COLO829 (cell line): ENCODE data around the gene GSG1L.
A peak's percentile ranks its signal among the peaks of the same experiment; 100 is the strongest.

ENCODE experiments used
- DNase-seq: peaks from one replicate; pipeline ENCODE4 v3.0.0; 2012; ENCODE audit warnings: low spot score

Gene GSG1L

GRCh38 chr16:27770271-27771196, 293.0 kb downstream of the GSG1L start:
- DNase-seq = no peak

DNA sequence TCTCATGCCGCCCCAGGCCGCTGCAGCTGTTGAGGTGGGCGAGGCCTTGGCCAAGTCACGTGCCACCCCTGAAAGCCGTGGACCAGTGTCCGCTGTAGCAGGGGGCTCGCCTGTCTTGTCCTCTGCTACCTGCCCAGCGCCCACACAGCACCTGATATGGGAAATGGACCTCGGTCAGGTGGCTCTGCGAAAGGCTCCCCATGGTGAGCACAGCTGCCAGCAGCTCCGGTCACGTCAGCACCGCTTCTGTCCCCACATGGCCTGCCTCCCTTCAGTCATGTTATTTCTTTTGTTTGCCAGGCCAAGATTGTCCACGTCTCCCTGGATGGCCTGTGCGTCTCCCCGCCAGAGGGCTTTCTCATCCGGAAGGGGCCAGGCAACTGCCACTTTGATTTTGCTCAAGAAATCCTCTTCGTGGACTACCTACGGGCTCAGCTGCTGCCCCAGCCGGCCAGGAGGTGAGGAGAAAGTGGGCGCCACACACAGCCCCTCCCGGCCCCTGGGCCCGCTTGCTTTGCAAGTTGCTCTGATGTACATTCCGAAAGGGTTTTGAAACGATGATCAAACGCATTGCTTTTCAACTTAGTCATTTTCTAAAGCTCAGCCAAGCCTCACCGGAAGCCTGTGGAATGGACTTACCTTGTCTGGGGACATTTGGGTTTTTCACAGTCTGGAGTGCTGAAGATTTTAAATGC, 293.8 kb downstream of the GSG1L start:
- no peak for DNase-seq

DNA sequence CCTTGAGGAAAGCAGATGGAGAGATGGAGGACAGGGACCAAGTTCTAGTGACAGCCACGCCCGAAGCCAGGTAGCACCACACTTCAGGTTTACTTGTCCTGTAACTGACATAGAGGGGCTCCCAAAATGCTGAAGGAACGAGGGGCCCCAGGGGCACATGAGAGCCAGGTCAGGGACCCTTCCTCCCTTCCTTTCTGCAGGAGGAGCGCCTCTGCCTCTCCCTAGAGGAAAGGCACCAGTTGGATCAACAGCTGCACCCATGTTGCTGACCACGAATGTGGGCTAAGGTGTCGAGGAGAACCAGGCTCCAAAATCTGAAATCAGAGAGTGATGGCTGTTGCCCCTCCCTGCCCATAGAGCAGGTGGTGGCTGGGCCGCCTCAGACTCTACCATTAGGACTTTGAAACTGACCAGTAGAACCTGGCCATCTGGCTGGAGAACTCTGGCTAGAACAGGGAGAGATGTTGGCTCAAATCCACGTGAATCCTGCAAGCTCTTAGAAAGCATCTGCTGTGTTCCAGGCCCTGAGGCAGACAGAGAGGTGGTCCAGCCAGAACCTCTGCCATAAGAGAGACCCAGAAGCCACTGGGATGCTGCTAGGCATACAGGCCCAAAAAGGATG, 294.8 kb downstream of the GSG1L start:
- DNase-seq = no peak

DNA sequence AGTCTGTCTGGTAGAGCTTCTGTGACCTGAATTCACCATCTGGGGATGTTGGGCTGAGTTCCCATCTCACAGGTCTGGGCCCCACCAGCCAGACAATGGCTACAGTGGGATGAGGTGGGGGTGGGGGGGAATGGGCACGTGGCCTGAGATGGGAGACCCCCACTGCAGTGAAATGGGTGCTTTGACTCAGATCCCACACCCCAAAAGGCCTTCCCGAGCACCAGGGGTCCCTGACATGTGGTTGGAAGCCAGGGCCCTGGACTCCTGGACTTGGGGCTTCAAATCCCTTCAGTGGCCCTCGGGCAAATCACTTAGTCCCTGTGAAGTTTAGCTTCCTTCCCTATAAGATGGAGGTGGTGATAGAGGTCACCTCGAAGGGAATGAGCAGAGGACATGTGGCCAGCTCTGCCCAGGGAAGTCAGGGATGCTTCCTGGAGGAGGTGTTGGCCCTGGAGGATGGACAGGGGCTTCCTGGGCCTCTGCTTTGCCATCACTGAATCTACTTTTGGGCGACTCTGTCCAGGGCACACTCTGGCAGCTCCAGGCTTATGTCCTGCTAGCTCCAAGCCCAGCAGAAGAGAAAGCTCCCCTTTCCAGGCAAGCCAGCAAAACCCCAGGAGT, 295.4 kb downstream of the GSG1L start:
- DNase-seq = no peak

GRCh38 chr16:27767081-27767480, 296.4 kb downstream of the GSG1L start:
- no peak for DNase-seq

DNA sequence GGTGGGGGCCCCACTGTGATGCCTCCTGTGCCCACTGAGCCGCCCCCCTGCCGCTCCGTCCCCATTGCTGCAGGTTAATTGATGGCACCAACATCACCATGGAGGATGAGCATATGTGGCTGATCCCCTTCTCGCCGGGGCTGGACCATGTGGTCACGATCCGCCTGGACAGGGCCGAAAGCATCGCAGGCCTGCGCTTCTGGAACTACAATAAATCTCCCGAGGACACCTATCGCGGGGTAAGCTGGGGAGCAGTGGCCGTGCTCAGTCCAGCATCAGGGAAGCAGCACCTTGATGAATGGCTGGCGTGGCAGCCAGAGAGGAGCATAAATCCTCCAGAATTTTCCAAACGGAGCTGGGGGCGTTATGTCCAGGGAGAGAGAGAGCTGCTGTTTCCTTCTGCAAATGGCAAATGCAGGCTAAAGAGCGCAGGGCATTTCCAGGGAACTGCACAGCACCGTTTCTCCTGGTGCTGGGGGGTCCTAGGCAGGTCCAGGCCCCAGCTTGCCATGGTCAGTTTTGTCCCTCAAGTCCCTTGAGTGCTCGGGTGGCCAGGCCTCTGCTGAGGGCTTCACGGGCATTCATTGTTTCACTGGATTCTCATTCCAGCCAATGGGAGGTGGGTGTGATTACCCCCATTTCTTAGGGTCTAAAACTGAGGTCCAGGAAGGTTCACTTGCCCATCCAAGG, 297.1 kb downstream of the GSG1L start:
- DNase-seq = no peak

DNA sequence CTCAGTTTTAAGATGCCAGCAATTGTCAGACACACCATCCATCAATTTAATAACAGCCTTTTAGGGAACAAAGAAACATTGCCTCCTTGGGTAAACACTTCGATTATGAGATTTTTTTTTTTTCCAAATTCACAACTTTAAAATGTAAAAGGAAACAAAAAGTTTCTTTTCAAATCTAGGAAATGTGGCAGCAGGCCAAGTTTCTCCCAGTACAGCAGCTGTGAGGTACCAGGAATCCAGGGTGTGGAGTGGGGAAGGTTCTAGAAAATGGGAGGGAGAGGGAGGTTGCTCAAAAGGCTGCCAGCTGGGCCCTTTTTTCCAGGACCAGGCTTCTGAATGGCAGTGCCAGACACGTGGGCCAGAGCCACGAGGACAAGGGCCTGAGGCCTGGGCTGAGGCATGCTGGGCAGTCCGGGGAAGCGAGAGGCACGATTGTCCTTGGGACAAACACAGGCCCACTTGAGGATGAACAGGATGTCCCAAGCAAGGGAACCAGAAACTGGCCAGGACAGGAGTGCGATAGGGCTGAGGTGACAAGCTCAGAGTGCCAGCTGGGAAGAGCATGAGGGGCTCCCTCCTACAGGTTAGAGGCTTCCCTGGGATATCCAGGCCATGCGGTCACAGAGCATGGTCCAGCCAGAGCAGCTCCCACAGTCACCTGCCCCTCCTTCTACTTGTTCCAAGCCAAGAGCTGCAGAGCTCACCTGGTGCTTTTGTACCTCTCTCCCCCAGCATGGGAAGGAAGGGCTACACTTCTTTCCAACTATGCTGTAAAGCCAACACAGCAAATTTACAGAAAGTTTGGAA, 298.4 kb downstream of the GSG1L start:
- DNase-seq = no peak

- no peak for DNase-seq
Observed at GRCh38 chr16:27764427-27764826, 299.1 kb downstream of the GSG1L start.

DNA sequence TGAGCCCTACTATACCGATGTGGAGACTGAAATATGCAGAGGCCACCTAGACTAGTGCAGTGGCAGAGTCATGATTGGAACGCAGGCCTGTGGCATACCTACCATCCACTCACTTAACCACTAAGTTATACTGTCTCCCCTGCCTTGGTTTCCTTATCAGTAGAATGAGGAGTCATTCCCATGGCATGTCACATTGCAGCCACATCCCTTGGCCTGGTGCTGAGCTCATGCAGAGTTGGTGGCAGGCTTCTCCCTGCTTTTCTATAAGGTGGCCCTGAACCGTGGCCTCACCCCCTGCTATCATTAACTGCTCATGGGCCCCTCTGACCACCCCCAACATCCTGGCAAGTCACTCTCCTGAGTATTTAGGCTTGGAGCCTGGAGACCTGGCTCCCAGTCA, 301.1 kb downstream of the GSG1L start:
- DNase-seq = no peak

DNA sequence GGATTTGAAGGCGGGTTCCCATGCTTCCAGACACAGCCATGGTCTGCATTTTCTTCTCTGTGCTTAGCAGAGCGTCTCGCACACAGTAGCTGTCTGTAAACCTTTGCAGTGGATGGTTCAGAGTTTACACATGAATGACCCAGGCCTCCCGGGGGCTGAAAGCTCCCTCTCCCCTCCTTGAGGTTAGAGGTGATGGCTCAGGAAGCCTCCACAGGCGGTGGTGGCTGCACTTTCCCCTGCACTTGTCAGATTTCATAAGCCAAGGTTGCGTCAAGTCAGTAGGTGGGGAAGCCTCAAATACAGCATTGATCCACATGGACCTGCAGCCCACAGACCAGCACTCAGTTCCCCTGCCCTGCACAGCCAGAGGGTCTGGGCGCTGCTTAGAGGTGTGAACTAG, 301.7 kb downstream of the GSG1L start:
- no peak for DNase-seq

DNA sequence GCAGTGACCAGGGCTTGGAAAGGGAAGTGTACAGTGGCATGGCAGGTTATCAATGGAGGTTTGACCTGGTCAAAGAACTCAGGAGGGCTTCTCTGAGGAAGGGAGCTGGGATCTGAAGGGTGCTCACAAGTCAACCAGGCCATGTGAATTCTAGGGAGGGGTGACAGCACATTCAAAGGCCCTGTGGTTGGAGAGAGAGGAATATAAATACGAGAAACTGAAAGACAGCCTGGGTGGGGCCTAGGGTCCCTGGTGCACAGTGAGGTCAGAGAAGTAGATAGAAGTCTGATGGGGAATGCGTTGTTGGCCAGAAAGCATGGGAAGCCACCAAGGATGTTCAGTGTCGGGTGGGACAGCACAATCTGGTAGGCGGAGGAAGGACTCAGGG, 302.7 kb downstream of the GSG1L start:
- DNase-seq = no peak

GRCh38 chr16:27759967-27760788, 303.3 kb downstream of the GSG1L start:
- DNase-seq = peak; percentile 91

- DNase-seq = peak; percentile 47
Observed at GRCh38 chr16:27759301-27759871, 304.1 kb downstream of the GSG1L start.

DNA sequence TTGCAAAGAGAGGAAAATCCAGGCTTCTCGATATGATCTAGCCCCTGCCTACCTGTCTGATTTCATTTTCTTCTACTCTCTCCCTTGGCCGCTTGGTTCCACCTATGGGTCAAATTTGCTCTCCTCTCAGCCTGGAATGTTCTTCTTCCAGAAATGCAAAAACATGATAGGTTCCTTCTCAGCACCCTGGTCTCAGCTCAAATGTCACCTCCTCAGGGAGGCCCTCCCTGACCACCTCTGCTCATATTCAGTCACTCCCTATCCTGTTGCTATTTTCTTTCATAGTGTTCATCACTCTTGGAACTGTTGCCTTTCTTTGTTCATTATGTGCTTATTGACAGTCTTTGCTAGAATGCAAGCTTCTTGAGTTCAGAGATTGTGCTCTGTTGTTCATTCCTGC, 305.0 kb downstream of the GSG1L start:
- DNase-seq = no peak

DNA sequence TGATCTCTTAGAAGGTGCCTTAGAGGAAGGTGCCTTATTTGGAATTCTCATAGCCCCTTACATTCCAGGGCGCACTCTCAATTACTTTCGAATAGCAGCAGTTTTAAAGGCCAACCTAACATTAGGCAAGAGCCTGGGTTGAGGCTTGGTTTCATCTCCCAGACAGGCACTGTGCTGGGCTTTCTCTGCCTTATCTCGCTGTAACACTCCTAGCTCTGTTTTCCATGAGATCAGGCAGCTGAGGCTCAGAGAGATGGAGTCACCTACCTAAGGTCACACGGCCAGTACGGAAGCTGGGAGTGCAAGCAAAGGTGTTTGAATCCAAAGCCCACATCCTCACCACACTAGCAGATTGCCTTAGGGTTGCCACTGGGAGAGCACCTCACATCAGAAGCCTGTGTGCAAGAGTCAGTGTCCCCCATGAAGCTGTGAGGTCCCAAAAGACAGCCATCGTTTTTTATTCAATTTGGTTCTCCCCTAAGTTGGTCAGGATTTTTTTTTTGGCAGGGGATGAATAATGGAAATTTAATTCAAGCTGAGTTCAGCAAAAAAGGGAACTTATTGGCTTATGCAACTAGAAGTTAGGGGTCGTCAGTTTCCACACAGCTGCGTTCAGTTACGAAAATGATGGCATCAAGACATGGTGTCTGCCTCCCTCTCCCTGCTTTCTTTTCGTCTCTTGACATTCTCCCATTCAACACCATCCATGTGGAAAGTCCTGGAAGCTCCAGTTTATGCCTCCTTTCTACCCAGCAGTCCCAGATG, 307.1 kb downstream of the GSG1L start:
- DNase-seq = no peak

GRCh38 chr16:27754788-27755690, 308.5 kb downstream of the GSG1L start:
- no peak for DNase-seq

- no peak for DNase-seq
Observed at GRCh38 chr16:27753563-27753962, 310.0 kb downstream of the GSG1L start.

- DNase-seq = no peak
Observed at GRCh38 chr16:27752241-27752640, 311.3 kb downstream of the GSG1L start.
